RWPE1 (cell line): ENCODE data around the gene COMT.

ENCODE experiments used
- CTCF ChIA-PET: fragments of 350-600 bp; sonication (Branson Sonifier 250); formaldehyde crosslinking; extraction: SDS; loops from one replicate; lab custom pipeline; 2021; lab: Yijun Ruan, JAX
- POLR2A ChIA-PET: fragments of 400-600 bp; formaldehyde crosslinking; extraction: SDS; loops from one replicate; lab custom pipeline; 2020; ENCODE audit warnings: antibody characterized with exemption; ENCODE audit not compliant: low non-redundant PET; lab: Yijun Ruan, JAX
- DNase-seq: peaks from one replicate; pipeline ENCODE4 v3.0.0; 2012; ENCODE audit warnings: low spot score
- H3K27ac ChIP-seq: fragments of 450-650 bp; 2 replicates; pipeline ENCODE4 v1.5.1; 2017
- CTCF ChIP-seq: fragments of 450-650 bp; conservative IDR thresholded peaks from 2 replicates; pipeline ENCODE4 v1.5.1; 2017; ENCODE audit warnings: low read depth, mild to moderate bottlenecking

COMT gene

GRCh38 chr22:19986410-19987341 lies 45.1 kb downstream of the COMT start:
- peak; percentile 87 for DNase-seq
- TF ChIP-seq CTCF = no peak

GRCh38 chr22:19987394-19988306 lies 46.1 kb downstream of the COMT start:
- no peak for DNase-seq
- ChIA-PET CTCF (no interaction called here), POLR2A (no interaction called here)
- no peak for TF ChIP-seq CTCF
- H3K27ac ChIP-seq = peak overlapping the region; percentile 61; the same call in 1 of the 2 replicates

More at GRCh38 chr22:19986410-19987341, 45.1 kb downstream of the COMT start:
- CTCF ChIA-PET = interaction anchor here (0.6 kb wide), 1 partner anchor 40 kb away, joined by 3 read pairs; no protein-coding TSS in a partner anchor
- POLR2A ChIA-PET = no interaction called here
- H3K27ac ChIP-seq = peak overlapping the region; percentile 61

GRCh38 chr22:19988331-19988808 lies 46.8 kb downstream of the COMT start:
- H3K27ac ChIP-seq = no peak overlapping the region
- no peak for DNase-seq
- CTCF ChIA-PET = no interaction called here
- no peak for TF ChIP-seq CTCF
- POLR2A ChIA-PET = no interaction called here

GRCh38 chr22:19988965-19989724 lies 47.6 kb downstream of the COMT start:
- no peak for TF ChIP-seq CTCF
- ChIA-PET POLR2A (no interaction called here), CTCF (no interaction called here)
- peak overlapping the region; percentile 3; the same call in 1 of the 2 replicates for H3K27ac ChIP-seq
- no peak for DNase-seq

- DNase-seq = no peak
- ChIA-PET CTCF (no interaction called here), POLR2A (no interaction called here)
- TF ChIP-seq CTCF = no peak
- peak overlapping the region; percentile 3; the same call in 1 of the 2 replicates for H3K27ac ChIP-seq
Measured at GRCh38 chr22:19989725-19990067, 48.1 kb downstream of the COMT start.
